NK-92 treated with Interleukin-12 subunit alpha and Interleukin-12 subunit beta, amount 100 ng/mL, for 24 hours (cell line): ENCODE results near the gene HES5.

Experiments used
- DNase-seq: peaks from one replicate; lab custom pipeline; 2025; lab: John Stamatoyannopoulos, UW

Gene HES5

DNA sequence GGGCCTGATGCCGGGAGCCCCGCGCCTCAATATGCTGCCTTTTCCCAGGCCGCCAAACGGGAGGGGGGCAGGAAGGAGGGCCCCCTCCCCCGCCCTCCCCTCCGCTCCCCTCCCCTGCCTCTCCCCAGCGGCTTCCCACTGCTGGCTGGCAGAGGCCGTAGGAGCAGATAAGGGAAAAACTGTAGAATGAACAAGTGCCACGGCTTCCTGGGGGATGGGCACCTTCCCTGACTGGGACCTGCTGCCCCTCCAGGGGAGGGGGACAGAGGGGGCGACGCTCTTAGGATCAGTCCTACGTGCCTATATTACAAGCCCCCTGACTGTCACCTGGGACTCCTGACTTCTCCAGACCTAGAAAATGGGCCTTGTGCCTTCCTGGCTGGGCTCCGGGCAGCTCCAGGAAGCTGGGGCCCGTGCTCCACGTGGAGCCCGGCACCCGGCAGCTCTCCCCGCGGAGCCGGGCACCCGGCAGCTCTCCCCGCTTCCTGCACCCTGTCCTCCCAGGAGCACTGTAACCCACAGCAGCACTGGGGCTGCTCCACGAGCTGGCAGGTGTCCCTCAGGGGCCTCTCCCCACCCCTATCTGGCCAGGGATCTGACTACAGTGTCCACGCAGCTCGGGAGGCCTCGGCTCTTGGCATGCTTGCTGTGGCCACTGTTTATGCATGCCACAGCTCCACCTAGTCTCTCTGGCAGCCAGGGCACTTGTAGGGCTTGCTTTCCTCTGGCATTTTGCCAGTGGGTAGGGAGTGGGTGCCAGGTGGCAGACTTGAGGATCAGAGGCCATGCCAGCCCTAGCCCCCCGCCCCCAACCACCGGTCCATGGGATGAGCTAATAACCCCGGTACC, 674 bp upstream of the HES5 start:
- DNase-seq: no peak

DNA sequence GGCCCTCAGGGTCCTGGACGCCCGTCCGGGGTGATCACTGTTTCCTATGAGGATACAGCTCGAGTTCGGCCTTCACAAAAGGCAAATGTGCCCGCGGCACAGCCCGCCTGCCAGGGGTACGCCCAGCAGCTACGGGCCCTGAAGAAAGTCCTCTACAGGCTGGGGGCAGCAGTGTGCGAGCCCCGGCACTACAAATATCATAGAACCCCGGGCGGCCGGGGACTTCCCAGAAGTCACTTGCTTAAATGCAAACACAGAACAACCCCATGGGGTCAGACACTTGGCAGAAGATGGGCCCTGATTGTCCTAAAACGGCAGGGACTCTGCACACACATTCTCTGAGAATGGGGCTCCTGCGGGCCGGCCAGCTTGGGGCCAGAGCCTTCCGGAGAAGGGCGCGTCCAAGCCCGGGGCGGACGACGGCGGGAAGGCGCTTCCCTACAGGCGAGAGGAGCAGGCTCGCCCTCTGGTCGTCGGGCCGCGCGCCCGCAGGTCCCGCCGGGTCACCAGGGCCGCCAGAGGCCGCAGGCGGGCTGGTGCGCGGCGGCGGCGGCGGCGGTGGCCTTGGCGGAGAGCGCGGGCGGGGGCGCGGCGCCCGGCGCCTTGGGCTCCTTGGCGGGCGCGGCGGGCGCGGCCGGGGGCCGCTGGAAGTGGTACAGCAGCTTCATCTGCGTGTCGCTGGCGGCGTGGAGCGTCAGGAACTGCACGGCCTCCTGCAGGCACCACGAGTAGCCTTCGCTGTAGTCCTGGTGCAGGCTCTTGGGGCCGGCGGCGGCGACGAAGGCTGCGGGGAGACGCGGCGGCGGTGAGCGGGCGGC, 888 bp downstream of the HES5 start:
- DNase-seq: no peak

DNA sequence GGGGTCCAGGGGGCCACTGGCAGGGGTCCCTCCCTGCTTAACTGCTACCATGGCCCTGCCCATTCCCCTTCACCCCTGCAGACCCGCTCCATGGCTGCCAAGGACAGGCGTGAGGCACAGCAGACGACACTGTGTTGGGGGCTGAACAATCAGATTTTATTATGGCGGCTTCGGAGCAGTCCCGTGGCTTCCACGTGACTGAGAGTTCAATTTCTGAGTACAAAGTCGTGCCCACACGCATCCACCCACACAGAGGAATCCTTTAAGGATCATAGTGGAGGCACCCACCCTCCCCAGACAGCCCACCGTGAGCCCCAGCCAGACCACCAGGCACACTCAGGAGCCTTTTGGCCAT, 1.5 kb downstream of the HES5 start:
- no peak for DNase-seq

DNA sequence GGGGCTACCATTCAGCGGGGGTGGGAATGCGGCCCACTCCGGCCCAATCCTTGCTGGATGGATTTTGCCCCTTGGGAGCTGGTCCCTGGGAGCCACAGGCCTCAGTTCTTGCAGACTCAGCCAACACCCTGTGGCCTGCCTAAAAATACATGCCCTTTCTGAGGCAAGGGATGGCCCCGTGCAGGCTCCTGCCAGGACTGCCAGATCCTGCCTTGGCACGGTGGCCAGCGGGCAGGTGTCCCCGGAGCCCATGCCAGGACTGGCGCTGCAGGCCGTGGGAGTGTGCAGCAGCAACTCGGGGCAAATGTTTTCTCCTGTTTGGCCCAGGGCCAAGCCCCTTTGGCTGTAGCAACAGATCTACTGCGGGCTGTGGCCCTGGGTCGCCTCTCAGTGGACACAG, 2.0 kb downstream of the HES5 start:
- DNase-seq: no peak

DNA sequence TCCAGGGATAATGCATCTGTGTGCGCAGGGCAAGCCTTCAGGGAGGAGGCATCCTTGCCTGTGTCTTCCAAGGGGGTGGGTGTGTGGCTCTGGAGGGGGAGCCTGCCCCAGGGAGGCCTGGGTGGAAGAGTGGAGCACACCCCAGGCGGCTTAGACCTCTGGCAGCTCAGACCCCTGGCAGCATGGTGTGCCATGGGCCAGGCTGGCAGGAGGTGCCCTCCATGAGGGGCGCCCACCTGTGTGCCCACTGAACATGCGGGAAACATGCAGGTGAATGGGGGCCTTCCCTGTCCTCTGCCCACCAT, 2.6 kb downstream of the HES5 start:
- DNase-seq: no peak

DNA sequence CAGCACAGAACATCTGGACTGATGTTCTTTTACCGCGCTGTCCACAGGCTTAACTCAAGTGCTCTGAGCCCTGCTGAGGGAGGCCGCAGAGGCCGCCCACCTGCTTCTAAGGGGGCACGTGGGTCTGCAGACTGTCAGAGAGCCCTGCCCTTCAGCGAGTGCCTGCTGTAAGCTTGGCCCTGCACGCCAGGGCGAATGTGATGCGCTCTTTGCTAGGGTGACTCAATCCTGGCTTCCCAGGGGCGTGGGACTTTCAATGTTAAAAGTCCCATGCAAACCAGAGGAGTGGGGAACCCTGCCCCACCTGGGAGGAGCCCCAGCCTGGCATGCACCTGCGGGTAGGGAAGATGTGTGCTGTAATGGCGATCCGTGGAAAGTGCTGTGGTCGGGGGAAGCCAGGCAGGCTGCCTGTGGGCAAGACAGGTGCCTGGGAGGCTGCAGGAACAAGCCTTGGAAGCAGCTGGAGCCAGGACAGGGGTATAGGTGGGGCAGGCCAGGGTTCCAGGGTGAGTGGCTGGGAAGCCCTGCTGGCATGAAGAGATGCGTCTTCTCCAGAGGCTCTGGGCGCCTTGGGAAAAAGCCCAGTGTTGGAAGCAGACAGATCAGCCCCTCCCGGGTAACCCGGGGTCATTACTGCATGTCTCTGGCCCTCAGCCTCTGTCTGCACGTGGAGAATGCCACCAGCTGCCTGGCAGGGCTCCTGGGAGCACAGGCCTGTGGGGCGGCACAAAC, 3.1 kb downstream of the HES5 start:
- no peak for DNase-seq

DNA sequence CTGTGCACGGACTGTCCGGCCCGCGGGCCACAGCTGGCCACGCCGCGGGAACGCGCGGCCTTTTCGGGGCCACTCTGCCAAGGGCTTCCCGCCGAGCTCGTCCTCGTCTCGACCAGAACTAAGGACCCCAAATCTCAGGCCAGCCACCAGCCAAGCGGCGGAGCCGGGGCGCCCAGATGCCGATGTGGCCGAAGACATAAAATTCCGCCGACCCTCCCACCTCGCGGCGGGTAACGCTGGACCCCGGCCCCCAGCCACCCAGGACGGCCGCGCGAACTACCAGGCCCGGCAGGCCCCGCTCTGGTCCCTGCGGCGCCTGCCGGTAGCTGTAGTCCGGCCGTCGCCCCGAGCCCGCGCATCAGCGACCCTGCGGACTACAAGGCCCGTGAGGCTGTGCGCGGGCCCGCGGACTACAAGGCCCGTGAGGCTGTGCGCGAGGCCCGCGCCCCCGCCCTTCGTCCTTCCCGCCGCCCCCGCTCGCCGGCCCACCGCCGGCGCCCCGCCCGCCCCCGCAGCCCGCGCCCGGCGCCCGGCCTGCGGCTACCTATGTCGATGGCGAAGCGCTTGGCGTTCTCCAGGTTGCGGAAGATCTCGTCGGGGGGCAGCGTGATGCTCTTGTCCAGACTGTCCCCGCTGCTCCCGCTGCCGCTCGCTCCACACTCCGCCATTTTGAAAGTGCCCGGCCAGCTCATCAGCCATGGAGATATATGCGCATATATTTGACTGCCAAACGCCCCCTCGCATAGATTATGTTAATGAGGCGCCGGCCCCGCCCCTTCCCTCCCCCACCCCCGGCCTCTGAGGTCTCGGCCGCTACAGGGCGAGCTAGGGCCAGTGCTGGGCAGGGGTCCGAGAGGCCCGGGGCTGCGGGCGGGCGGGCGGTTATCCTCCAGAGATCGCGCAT, 3.9 kb downstream of the HES5 start, which contains the start of gene PANK4:
TSS of gene PANK4 (minus strand) at position 677 of the 904 bp plus-strand sequence. CDS start at position 668, 9 bp downstream.
- DNase-seq: peak; percentile 80

DNA sequence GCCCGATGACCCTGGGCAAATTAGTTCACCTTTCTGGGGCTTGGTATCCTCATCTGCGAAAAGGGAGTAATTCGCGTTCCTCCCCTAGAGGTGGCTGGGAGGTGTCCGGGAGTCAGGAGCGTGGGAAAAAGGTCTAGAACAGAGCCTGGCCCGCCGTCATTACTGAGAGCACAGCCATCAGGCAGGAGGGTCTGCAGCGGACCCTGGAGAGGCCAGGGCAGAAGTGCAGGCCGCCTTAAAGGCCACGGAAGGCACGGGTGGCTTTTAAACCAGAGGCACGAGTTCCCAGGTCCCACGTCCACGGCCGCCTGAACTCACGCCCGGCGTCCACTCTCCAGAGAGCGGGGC, 4.5 kb downstream of the HES5 start:
- no peak for DNase-seq

DNA sequence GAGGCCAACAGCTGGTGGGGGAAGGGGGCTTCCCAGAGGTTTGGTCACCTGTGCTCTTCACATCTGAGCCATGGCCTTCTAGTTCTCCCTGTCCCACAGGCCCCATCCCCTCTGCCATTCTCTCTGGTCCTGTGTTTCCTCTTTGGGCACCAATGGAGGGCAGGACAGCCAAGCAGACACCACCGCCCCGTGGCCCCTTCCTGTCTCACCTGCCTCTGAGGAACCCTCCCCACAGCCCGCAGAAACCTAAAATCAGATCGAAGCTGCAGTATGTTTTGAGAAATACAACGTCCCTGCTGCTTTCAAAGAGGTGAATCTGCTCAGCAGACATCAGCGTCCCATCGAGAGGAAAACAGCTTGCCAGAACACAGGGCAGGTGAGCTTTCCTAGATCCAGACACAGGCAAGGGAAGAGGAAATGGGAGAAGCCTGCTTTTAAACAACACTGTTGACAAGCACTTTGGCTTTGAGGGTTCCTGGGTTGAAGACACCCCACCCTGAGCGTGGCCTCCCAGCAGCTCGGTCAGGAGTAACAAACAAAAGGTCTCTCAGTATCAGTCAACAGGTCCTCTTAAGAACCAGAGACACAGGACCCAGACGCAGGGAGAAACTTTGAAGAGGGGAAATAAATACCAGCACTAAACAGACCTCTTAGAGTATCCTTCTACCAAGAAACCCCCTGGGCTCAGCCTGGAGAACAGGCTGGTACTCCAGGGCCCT, 6.0 kb downstream of the HES5 start:
- DNase-seq: no peak

DNA sequence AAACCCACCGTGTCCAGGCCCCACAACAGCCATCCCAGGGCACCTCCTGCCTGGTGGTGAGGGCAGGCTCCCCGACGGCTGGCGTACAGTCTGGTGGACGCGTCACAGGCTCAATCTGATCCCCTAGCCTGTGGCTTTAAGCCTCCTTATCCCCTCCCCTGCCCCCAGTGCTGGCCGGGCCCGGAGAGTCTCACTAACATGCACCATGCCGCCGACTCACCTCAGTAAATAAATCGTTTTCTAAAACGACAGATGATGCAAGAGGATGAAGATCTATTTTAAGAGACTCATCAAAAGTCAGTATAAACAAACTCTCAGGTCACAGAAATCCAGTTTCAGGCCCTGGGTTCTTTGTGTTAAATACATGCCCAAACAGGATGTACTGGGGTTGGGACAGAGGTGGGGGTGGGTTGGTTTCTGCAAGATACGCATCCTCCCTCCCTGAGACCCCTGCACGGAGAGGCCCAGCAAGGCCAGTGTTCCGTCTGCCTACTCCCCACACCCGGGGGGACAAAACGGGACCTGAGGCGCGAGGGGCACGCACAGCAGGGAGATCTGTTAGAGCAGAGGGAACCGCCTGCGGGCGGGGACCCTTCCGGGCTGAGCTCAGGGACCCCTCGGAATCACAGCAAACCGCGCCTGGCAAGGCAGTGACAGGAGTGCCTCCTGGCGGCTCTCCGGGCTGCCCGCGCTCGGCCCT, 6.7 kb downstream of the HES5 start:
- no peak for DNase-seq

DNA sequence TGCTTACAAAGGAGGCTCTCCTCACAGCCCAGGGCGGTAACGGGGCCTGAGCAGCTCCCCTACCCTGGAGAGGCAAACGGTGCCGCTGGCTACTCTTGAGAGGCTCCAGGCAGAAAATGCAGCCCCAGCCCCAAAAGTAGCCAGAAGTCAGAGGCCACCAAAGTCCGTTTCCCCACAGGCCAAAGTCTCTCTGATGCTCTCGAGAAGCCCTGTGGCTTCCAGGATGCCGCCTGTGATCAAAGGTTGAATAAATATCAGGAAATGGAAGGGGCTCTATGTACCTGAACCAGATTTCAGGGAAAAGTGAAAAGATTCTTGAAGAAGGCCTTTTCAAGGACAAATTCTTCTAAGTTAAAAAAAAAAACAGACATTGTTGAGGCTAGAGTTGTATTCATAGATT, 7.8 kb downstream of the HES5 start:
- no peak for DNase-seq

DNA sequence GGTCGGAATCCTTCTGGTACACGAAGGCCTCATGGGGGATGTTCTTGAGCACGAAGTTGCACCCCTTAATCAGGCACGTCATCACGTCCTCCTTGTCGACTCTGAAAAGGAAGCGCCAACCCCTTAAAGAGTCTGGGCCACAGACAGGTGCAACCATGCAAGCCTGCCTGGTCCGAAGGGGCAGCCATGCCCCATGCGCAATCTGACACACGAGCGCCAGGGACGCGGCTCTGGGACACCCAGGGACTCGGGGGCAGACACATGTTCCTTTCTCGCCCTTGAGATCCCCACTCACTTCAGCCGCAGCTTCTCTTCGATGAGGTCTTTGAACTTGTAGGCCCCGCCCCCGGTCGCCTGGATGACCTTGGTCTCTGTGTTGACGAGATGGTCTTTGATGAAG, 9.3 kb downstream of the HES5 start:
- no peak for DNase-seq

DNA sequence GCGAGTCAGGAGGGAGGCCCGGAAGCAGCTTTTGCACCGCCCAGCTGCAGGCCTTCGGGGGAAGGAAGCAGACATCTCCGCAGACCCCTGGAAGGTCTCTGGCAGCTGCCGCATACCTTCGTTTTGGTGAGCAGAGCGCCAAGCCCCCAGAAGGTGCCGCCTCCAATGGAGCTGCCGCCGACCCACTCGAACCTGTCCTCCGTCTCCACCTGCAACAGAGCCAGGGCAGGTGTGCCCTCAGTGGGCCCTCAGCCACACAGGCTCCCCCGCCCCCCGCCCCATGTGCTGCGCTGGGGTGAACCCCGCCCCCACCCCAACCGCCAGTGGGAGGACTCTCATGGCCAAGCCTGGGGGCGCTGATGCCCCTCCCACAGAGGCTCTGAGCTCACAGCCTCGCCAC, 9.9 kb downstream of the HES5 start:
- DNase-seq: no peak

DNA sequence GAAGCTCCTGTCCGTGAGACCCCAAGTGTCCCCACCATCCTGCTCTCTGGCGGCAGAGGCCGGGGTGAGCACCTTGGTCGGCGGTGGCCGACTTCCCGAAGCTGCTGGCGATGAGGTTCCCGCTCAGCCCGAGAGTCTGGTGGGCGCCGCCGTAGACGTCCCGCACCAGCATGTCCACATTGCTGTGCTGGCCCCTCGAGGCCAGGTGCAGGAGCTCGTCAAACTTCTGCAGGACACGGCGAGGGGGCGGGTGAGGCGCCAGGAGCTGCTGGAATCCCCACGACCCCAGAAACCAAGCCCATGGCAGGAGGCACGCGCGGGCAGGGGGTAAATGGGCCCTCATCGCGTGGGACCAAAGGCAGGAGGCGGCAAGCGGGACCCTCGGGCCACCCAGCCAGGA, 10.3 kb downstream of the HES5 start:
- no peak for DNase-seq

DNA sequence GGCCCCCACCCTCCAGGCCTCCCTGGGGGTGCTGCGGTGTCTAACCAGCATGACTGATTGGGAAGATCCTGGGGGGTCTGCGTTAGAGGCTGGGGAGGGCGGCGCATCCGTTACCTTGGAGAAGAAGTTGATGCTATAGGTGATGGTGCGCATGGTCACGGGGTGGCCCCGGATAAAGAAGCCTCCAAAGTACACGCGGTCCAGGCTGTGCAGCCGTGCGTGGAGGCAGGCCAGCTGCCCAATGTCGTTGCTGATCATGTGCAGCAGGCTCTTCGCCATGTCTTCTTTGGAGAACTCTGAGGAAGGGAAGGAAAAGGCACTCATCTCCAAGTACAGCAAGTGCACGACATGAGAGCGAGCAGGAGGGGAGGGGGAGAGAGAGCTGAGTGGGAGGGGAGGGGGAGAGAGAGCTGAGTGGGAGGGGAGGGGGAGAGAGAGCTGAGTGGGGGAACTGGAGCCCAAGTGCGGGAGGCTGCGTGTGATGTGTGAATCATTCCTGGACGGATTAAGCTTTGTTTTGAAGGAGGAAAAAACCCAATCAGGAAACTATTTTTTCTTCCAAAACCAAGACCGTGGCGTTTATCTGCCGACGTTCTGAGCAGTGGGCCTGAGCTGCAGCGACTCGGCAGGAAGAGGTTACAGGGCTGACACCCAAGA, 10.9 kb downstream of the HES5 start:
- no peak for DNase-seq

DNA sequence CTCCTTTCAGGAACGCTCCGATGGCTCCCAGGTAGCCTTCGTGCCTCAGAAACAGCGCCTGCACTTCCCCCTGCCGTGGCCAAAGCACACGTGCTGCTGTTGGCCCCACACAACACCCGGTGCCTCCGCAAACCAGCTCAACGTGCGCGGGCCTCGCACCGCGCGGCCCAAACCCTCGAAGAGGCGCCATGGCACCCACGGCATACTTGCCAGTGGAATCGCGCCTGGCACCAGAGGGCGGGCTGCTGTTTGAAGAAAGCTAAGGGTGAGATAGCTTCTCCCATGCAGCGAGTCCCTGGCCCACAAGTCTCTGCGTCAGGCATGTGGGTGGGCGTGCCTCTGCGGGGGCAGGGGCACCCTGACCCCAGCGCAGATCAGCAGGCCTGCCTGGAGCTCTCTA, 11.5 kb downstream of the HES5 start:
- no peak for DNase-seq

DNA sequence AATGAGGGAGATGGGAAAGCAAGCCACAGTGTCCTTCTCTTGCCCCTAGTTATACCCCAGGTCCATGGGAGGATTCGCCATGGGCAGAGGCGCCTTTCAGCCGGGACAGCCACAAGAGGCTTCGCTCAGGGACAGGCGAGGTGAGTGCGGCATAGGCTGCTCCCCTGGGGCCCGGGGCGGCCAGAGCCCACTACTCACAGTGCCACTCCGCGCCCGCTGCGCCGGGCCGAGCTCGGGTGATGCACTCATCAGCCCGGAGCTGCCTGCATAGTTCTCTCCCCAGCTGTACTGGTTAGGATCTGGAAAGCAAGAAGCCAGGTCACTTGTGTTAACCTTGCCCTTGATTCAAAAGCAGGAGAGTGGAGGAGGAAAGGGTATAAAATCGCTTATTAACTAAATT, 12.1 kb downstream of the HES5 start:
- no peak for DNase-seq

DNA sequence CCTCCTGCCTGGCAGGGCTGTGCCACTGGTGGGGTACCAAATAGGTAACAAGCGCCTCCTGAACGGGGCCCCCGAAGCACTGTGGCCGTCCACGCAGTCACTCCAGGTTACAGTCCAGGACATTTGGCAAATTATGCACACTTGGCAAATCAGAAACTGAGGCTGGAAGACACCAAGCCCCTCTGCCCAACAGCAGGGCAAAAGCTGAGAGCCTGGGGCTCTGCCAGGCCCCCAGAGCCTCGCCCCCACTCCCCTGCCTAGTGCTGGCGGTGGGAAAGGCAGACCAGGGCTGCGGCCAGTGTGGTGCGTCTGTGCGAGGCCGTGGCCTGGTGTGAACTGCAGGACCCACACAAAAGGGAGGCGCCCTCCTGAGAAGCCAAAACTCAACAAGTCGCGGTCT, 13.1 kb downstream of the HES5 start:
- no peak for DNase-seq

DNA sequence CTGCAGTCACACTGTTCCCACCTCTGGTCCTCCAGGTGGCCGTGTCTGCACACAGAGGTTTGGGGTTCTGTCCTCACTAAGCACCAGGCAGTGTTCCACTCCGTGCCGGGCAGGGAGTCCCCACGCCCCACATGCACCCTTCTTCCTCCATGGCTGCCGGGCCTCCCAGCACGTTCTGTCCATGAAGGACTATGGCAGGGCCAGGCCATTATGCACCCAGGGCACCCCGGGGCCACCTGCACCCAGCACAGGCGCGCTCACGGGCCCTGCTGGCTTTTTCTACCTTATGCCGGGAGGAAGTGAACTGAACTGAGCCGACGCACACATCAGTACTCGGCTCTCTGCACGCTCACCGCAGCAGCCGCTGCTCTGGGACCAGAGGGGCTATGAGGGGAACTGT, 13.9 kb downstream of the HES5 start:
- DNase-seq: no peak

DNA sequence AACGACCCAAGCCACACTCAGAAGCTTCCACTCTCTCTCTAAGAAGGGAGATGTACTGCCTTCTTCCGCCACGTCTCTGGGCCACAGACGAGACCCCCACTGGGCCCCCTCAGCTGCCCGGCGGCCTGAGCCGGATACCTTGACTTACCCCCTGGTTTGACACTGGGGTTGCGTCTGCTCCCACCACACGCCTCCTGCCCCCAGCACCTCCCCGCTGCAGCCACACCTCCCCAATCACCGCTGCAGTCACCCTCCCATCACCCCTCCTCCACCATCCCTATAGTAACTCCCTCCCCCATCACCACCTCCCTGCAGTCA, 14.3 kb downstream of the HES5 start:
- no peak for DNase-seq
